K562 (cell line): ENCODE data around the gene UNC5B. TPM values are rescaled to one million over a fixed set of nuclear protein-coding genes. Genes with fewer than 3 reads are reported as not detected.

Experiments
- ATAC-seq: fragments of 200-7000 bp; cut with Tn5 transposase; 3 replicates; pipeline ENCODE4 v1.9.1; 2020; ENCODE audit warnings: moderate library complexity
- BruUV-seq: library from RNA; stranded (reverse); fragments of 400-500 nt; replicated peaks from 2 replicates; lab custom pipeline; 2021; lab: Mats Ljungman, UMichigan
- CTCF ChIA-PET: fragments of 300-600 bp; formaldehyde crosslinking; extraction: SDS; loops from one replicate; lab custom pipeline; 2021; ENCODE audit warnings: low intra/inter-chr PET ratio; lab: Yijun Ruan, JAX
- POLR2A ChIA-PET: fragments of 300-600, 350-650 bp; sonication (Branson Sonifier 250); formaldehyde crosslinking; extraction: SDS; loops from one replicate; lab custom pipeline; 2021; ENCODE audit warnings: antibody characterized with exemption, inconsistent platforms; lab: Yijun Ruan, JAX
- DNase-seq, 4 experiments: peaks; one replicate each; pipeline versions ENCODE4 v3.0.0 to v3.0.0-alpha.2; 2011 to 2018; ENCODE audit warnings: low spot score in 3 of 4, mixed read lengths in 3 of 4; ENCODE audit errors: extremely low read depth in 1 of 4
- FAIRE-seq: peaks from 2 replicates; lab custom pipeline; 2011; peaks lifted over from hg19 to GRCh38; lab: Jason Lieb, UNC
- H2AFZ ChIP-seq: 2 replicates; pipeline ENCODE4 v1.6.0; 2011; ENCODE audit warnings: low read depth, low read length, control low read depth, inconsistent platforms
- H3K27ac ChIP-seq: fragments of 200-600 bp; 3 replicates; pipeline ENCODE4 v1.8.0; 2011; ENCODE audit warnings: low read depth, mild to moderate bottlenecking, control low read depth, inconsistent platforms, low read length, moderate library complexity, mixed read lengths; ENCODE audit errors: extremely low read depth
- H3K27me3 ChIP-seq, 2 experiments: fragments of 300-600 bp in 1 of 2; 2 replicates in 1 of 2; 3 replicates in 1 of 2; pipeline versions ENCODE4 v1.6.0 to v1.8.0; 2011; ENCODE audit warnings: inconsistent platforms in 2 of 2, low read length in 2 of 2, mild to moderate bottlenecking in 1 of 2, mixed read lengths in 1 of 2, moderate library complexity in 1 of 2; ENCODE audit not compliant: control insufficient read depth in 2 of 2, insufficient read depth in 2 of 2
- H3K36me3 ChIP-seq: fragments of 300-600 bp; 3 replicates; pipeline ENCODE4 v1.8.0; 2011; ENCODE audit warnings: mild to moderate bottlenecking, low read length, inconsistent platforms; ENCODE audit not compliant: control insufficient read depth, insufficient read depth
- H3K4me1 ChIP-seq, 2 experiments: fragments of 200-600 bp in 1 of 2; replicated peaks in 1 of 2; 2 replicates in 1 of 2; 3 replicates in 1 of 2; pipeline versions ENCODE4 v1.5.1 to v1.8.0; 2011; ENCODE audit warnings: inconsistent platforms in 2 of 2, low read length in 2 of 2, mild to moderate bottlenecking in 1 of 2, mixed read lengths in 1 of 2, moderate library complexity in 1 of 2; ENCODE audit not compliant: control insufficient read depth in 2 of 2, insufficient read depth in 2 of 2
- H3K4me2 ChIP-seq: 2 replicates; pipeline ENCODE4 v1.6.1; 2011; ENCODE audit warnings: low read length, control low read depth, inconsistent platforms, mixed read lengths; ENCODE audit not compliant: insufficient read depth
- H3K4me3 ChIP-seq: fragments of 200-600 bp; sonication (generic), shearing (Covaris generic); 2 replicates; pipeline ENCODE4 v1.5.1; 2016; ENCODE audit warnings: control low read depth, inconsistent platforms
- H3K79me2 ChIP-seq: fragments of 200-600 bp; 3 replicates; pipeline ENCODE4 v1.8.0; 2011; ENCODE audit warnings: low read length, inconsistent platforms; ENCODE audit not compliant: control insufficient read depth, insufficient read depth
- H3K9ac ChIP-seq, 2 experiments: 2 replicates each; pipeline versions ENCODE4 v1.6.0 to v1.6.1; 2011; ENCODE audit warnings: low read depth in 2 of 2, low read length in 2 of 2, control low read depth in 1 of 2, inconsistent platforms in 1 of 2, mild to moderate bottlenecking in 1 of 2, mixed read lengths in 1 of 2; ENCODE audit not compliant: insufficient read depth in 1 of 2
- H3K9me1 ChIP-seq: one replicate; pipeline ENCODE4 v1.6.0; 2011; ENCODE audit warnings: inconsistent platforms, mild to moderate bottlenecking, low read length, moderate library complexity; ENCODE audit not compliant: control insufficient read depth, insufficient read depth
- H3K9me3 ChIP-seq: replicated peaks from 2 replicates; pipeline ENCODE4 v1.5.1; 2011; ENCODE audit warnings: low read depth, low read length, inconsistent platforms; ENCODE audit not compliant: control insufficient read depth, insufficient read depth
- H4K20me1 ChIP-seq: replicated peaks from 2 replicates; pipeline ENCODE4 v1.6.1; 2011; ENCODE audit warnings: low read length, inconsistent platforms, mixed read lengths; ENCODE audit not compliant: control insufficient read depth, insufficient read depth
- ILF3 ChIP-seq: fragments of 450-650 bp; IDR thresholded peaks from 2 replicates; pipeline ENCODE4 v1.6.1; 2018; ENCODE audit warnings: antibody characterized with exemption, mild to moderate bottlenecking, moderate library complexity, borderline replicate concordance
- NELFE ChIP-seq: IDR thresholded peaks from 2 replicates; pipeline ENCODE4 v1.6.1; 2011; ENCODE audit warnings: mild to moderate bottlenecking; ENCODE audit not compliant: insufficient read depth, insufficient read length
- SRSF7 ChIP-seq: fragments of 200-400 bp; formaldehyde crosslinking; optimal IDR thresholded peaks from 2 replicates; pipeline ENCODE3; 2017; ENCODE audit warnings: mild to moderate bottlenecking, low read depth, low read length
- THRAP3 ChIP-seq: fragments of 450-650 bp; IDR thresholded peaks from 2 replicates; pipeline ENCODE4 v1.6.1; 2016; ENCODE audit warnings: mild to moderate bottlenecking, inconsistent platforms, borderline replicate concordance
- WGBS: fragments of 100-300 bp; shearing (Covaris generic); methylation state at CpG from one replicate; pipeline ENCODE4 v1.1.6; 2016; ENCODE audit warnings: low coverage, mixed read lengths; ENCODE audit not compliant: insufficient coverage; ENCODE audit errors: missing lambda C conversion rate; 5-methylcytosine and 5-hydroxymethylcytosine counted together
- in situ Hi-C: fragments of 300-500 bp; cut with MboI; formaldehyde crosslinking; loops from 4 replicates; pipeline ENCODE4 v1.15.0; 2018; ENCODE audit warnings: inconsistent platforms, mixed read lengths
- intact Hi-C: fragments of 100-400 bp; cut with micrococcal nuclease; formaldehyde crosslinking; loops from 2 replicates; pipeline ENCODE4 v1.14.2; 2022
- polyA plus RNA-seq, 8 experiments: library from polyadenylated mRNA; depleted of rRNA in 4 of 8; stranded (reverse) in 5 of 8; unstranded in 3 of 8; fragments of >200 nt; fragmentation: Nextera tagmentation in 2 of 8; fragmentation: Illumina TruSeq in 1 of 8; extraction: Ambion mirVana in 2 of 8; extraction: Trizol in 1 of 8; gene quantifications; 2 replicates each; pipeline versions ENCODE4 v1.2.1 to v1.2.3, GENCODE V29; 2011 to 2014; ENCODE audit warnings: inconsistent platforms in 1 of 8, missing spikeins in 1 of 8
- total RNA-seq, 7 experiments: library from RNA; depleted of rRNA in 6 of 7; stranded (reverse); fragments of >200 nt in 6 of 7; fragmentation: Illumina TruSeq in 2 of 7; extraction: Trizol in 2 of 7; gene quantifications; 2 replicates each; pipeline versions ENCODE4 v1.2.1 to v1.2.3, GENCODE V29; 2011 to 2021; ENCODE audit warnings: low replicate concordance in 1 of 7
- TF ChIP-seq, protein P1 (sequence below): fragments of 250-450 bp; sonication (Bioruptor Pico); IDR thresholded peaks from 2 replicates; pipeline ENCODE4 v1.4.0; 2020

Gene UNC5B
- total and polyA plus RNA-seq, 9 of the 15 experiments (the other 6 are each of a cell fraction or from before 2014, with no cell fraction given): 0.10 to 8.4 (median 2.1) TPM

DNA sequence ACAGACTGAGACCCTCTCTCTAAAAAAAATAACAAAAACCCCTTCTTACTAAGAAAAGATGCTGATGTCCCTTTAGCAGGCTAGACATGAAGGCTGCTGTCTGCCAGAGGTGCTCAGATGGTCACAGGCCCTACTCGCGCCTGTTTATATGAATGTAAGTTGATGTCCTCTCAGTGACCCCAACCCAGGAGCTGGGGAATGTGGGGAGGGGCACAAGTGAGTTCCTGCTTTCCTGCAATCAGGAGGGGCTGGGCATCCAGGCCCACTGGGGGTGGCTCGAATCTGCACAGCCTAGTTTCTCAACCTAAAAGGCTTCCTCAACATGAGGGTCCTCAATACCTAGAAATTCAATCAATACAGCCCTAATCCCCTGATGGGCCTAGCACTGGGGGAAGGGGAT lies 94.6 kb downstream of the UNC5B start:
- H3K36me3 ChIP-seq: no peaks in the 10 kb centered on the region
- WGBS: 9% methylated on average over 3 of the region's 3 CpGs
- intact Hi-C loops (no loop called here), in situ Hi-C loops (loop anchor here (25.0 kb wide), 1 partner anchor 1030 kb away; no protein-coding TSS in a partner anchor)
- CTCF ChIA-PET: no interaction called here
- FAIRE-seq: no peak
- no peaks in the 10 kb centered on the region for H3K9me1 ChIP-seq
- no peaks in the 10 kb centered on the region for H3K79me2 ChIP-seq
- H4K20me1 ChIP-seq: peaks cover 6% of the 10 kb centered on the region; the same call in 1 of the 2 replicates
- H3K4me2 ChIP-seq: no peak overlapping the region
- BruUV-seq: no TSS peak
- POLR2A ChIA-PET: interaction anchor here (0.5 to 0.8 kb wide), 2 partner anchors 16 to 367 kb away, joined by 3 read pairs; no protein-coding TSS in a partner anchor
- no peak overlapping the region for H3K27ac ChIP-seq
- no peaks in the 10 kb centered on the region for H3K4me1 ChIP-seq
- ATAC-seq: no peak
- TF ChIP-seq SRSF7 (no peak), THRAP3 (no peak), NELFE (no peak), ILF3 (no peak)
- TF ChIP-seq, protein P1, sequence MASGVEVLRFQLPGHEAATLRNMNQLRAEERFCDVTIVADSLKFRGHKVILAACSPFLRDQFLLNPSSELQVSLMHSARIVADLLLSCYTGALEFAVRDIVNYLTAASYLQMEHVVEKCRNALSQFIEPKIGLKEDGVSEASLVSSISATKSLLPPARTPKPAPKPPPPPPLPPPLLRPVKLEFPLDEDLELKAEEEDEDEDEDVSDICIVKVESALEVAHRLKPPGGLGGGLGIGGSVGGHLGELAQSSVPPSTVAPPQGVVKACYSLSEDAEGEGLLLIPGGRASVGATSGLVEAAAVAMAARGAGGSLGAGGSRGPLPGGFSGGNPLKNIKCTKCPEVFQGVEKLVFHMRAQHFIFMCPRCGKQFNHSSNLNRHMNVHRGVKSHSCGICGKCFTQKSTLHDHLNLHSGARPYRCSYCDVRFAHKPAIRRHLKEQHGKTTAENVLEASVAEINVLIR (CRISPR knock-in tag): no peak
- H3K9me3 ChIP-seq: no peaks in the 10 kb centered on the region
- no peak overlapping the region for H2AFZ ChIP-seq
- DNase-seq: no peak
- H3K9ac ChIP-seq: no peak overlapping the region
- H3K4me3 ChIP-seq: no peak overlapping the region
- peaks cover 0 to 36% of the 10 kb centered on the region in 2 experiments; a peak in 4 of 5 replicates for H3K27me3 ChIP-seq
